Heart left ventricle (tissue), 13 donors: ENCODE results near the gene QKI.

Experiments used
- POLR2A ChIP-seq, 2 donors: fragments of 450-650 bp; IDR thresholded peaks; one replicate each; pipeline ENCODE4 v1.6.1; 2017; ENCODE audit warnings: antibody characterized with exemption in 2 of 2, mild to moderate bottlenecking in 2 of 2, moderate library complexity in 2 of 2
- TF ChIP-seq, protein P1 (sequence below), 12 donors: fragments of 200-600 bp; sonication (generic) in 4 of 12; IDR thresholded peaks; one replicate each; pipeline versions ENCODE4 v1.5.0 to v1.8.0; 2018 to 2022; ENCODE audit warnings: antibody characterized with exemption in 12 of 12, mild to moderate bottlenecking in 5 of 12
- donor health status: ischemic (EF 13 %, LVEDD 7.1; RV severe dilation, severe dysfunction).
- donor health status: DM: no; HTN: yes; CAD: no.
- donor health status: DM: no; HTN: no; CAD: no.
- donor health status: ischemic (EF 25% LVEDD 6.9; RV normal size, moderate dysfunction).
- donor health status: ischemic (EF 25% LVEDD 5.7; RV mildly dilated, moderate dysfunction).
- donor health status: ischemic (EF 35%, LVEDD 5.7; RV mildly dilated, moderate dysfunction).
- donor health status: nonischemic (EF 11% LVEDD 7.7; RV severe dilation, severe dysfunction).
- donor health status: DM: yes; HTN: yes; CAD: no.
- donor health status: PGD.
- donor health status: ischemic (EF 29% LVEDD 5.4; RV normal size, mild dysfunction).
- donor health status: nonischemic (EF 23%, LVEDD 6.1; RV moderate dilation, normal function).

DNA sequence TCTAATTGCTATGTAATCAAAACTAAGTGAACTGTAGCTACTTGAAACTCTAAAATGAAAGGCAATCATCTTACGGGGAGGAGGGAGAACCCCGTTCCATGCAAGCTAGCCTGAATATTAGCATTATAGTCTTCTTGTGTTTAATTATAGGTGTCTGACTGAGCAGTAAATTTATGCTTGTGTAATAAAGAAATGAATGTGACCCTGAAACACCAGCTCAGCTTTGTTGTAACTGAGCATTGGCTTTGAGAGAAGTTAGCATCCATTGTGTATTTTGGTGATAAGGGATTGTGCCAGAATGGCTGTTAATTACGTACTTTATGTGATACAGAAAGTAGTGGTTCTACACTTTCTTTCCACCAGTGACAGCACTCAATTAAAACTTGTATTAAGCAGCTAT is 86.9 kb downstream of the QKI start:
- TF ChIP-seq POLR2A (IDR thresholded peaks at IDR 0.05), result no peak
- TF ChIP-seq, protein P1, sequence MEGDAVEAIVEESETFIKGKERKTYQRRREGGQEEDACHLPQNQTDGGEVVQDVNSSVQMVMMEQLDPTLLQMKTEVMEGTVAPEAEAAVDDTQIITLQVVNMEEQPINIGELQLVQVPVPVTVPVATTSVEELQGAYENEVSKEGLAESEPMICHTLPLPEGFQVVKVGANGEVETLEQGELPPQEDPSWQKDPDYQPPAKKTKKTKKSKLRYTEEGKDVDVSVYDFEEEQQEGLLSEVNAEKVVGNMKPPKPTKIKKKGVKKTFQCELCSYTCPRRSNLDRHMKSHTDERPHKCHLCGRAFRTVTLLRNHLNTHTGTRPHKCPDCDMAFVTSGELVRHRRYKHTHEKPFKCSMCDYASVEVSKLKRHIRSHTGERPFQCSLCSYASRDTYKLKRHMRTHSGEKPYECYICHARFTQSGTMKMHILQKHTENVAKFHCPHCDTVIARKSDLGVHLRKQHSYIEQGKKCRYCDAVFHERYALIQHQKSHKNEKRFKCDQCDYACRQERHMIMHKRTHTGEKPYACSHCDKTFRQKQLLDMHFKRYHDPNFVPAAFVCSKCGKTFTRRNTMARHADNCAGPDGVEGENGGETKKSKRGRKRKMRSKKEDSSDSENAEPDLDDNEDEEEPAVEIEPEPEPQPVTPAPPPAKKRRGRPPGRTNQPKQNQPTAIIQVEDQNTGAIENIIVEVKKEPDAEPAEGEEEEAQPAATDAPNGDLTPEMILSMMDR (IDR thresholded peaks at IDR 0.05), result no peak
